Mesothelial cell of epicardium (in vitro differentiated cells): ENCODE results near the gene LRRC74A. TPM values are rescaled to one million over a fixed set of nuclear protein-coding genes. Genes with fewer than 3 reads are reported as not detected.

Source experiments
- DNase-seq, 2 experiments: peaks; one replicate each; pipeline ENCODE4 v3.0.0; 2021; ENCODE audit warnings: low spot score in 2 of 2; ENCODE audit not compliant: unreplicated experiment in 2 of 2
- H3K27ac Mint-ChIP-seq: 2 replicates; pipeline ENCODE4 v1.8.0; 2021; ENCODE audit warnings: mixed read lengths
- H3K27me3 Mint-ChIP-seq: 2 replicates; pipeline ENCODE4 v1.8.0; 2021; ENCODE audit warnings: low read depth, mixed read lengths
- H3K36me3 Mint-ChIP-seq: 2 replicates; pipeline ENCODE4 v1.8.0; 2021; ENCODE audit warnings: mixed read lengths
- H3K4me1 Mint-ChIP-seq: 2 replicates; pipeline ENCODE4 v1.8.0; 2021; ENCODE audit warnings: mixed read lengths
- H3K4me3 Mint-ChIP-seq: 2 replicates; pipeline ENCODE4 v1.8.0; 2021; ENCODE audit warnings: mild to moderate bottlenecking, moderate library complexity, mixed read lengths
- H3K9me3 Mint-ChIP-seq: 2 replicates; pipeline ENCODE4 v1.8.0; 2021; ENCODE audit warnings: mixed read lengths
- CTCF ChIP-seq: fragments of 200-600 bp; sonication (generic); IDR thresholded peaks from one replicate; pipeline ENCODE4 v1.5.0; 2021; ENCODE audit warnings: antibody characterized with exemption; ENCODE audit not compliant: unreplicated experiment
- total RNA-seq: library from RNA; stranded (reverse); gene quantifications from 3 replicates; pipeline ENCODE4 v1.2.1, GENCODE V29; 2021

Gene LRRC74A
- total RNA-seq, 1 donor from 2014 or later = not detected

- TF ChIP-seq CTCF = peak; percentile 78
- Mint-ChIP-seq H3K4me3 (no peak overlapping the region), H3K27ac (no peak overlapping the region), H3K9me3 (no peaks in the 10 kb centered on the region), H3K27me3 (peaks cover 4% of the 10 kb centered on the region), H3K4me1 (no peaks in the 10 kb centered on the region), H3K36me3 (no peaks in the 10 kb centered on the region)
- peak; percentile 50 to 78 for DNase-seq
Observed at GRCh38 chr14:76876076-76876475, 49.9 kb downstream of the LRRC74A start.

GRCh38 chr14:76877871-76878270 is 51.7 kb downstream of the LRRC74A start:
- Mint-ChIP-seq H3K27me3 (peaks cover 2% of the 10 kb centered on the region), H3K9me3 (no peaks in the 10 kb centered on the region), H3K36me3 (no peaks in the 10 kb centered on the region), H3K4me3 (no peak overlapping the region), H3K4me1 (no peaks in the 10 kb centered on the region), H3K27ac (no peak overlapping the region)
- no peak for TF ChIP-seq CTCF
- no peak for DNase-seq

DNA sequence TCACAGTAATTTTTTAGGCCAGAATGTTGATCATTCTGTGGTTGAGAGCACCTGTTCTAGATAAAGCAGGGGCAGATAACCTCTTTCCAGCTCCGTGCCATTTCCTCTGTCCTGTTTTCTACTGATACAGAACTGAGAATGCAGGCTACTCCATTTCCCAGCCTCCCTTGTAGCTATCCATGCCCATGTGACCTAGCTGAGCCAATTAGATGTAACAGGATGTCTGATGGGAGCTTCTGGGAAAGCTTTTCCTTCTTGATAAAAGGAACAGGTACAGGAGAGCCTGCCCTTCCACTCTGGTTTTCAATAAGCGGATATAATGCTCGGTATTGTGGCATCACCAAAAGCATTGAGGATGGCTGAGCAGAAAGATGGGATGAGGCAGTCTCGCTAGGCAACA is 54.2 kb downstream of the LRRC74A start:
- Mint-ChIP-seq H3K27me3 (no peaks in the 10 kb centered on the region), H3K36me3 (no peaks in the 10 kb centered on the region), H3K4me1 (no peaks in the 10 kb centered on the region), H3K27ac (no peak overlapping the region), H3K9me3 (no peaks in the 10 kb centered on the region), H3K4me3 (no peak overlapping the region)
- no peak for TF ChIP-seq CTCF
- no peak for DNase-seq

DNA sequence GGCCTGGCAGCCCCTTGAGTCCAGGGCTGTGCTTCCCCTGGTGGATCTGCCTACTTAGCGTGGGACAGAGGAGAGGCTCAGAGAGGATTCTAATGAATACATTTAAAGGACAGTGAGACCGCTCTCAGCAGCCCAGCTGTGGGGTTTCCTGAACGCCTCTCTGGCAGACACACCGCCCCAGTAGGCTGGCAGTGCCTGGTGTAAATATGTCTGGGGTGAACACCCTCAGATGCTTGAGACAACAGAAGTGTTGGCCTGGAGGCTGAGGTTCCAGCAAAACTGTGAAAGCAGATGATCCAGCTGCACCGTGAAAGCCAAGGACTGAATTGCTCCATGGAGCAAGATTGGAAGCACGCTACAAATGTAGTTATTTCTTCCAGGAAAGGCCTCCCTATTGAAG is 55.1 kb downstream of the LRRC74A start:
- no peak overlapping the region for H3K27ac Mint-ChIP-seq

GRCh38 chr14:76882651-76883050 is 56.4 kb downstream of the LRRC74A start:
- no peak for TF ChIP-seq CTCF
- DNase-seq = no peak
- no peaks in the 10 kb centered on the region for H3K36me3 Mint-ChIP-seq
- H3K27ac Mint-ChIP-seq = no peak overlapping the region
- no peaks in the 10 kb centered on the region for H3K9me3 Mint-ChIP-seq
- H3K27me3 Mint-ChIP-seq = peaks cover under 1% of the 10 kb centered on the region
- peaks cover 9% of the 10 kb centered on the region for H3K4me1 Mint-ChIP-seq
- H3K4me3 Mint-ChIP-seq = no peak overlapping the region

More for the DNA sequence above, 55.1 kb downstream of the LRRC74A start:
- Mint-ChIP-seq H3K4me3 (no peak overlapping the region), H3K36me3 (no peaks in the 10 kb centered on the region), H3K27me3 (no peaks in the 10 kb centered on the region), H3K9me3 (no peaks in the 10 kb centered on the region), H3K4me1 (peaks cover 7% of the 10 kb centered on the region)
- no peak for DNase-seq
- no peak for TF ChIP-seq CTCF

DNA sequence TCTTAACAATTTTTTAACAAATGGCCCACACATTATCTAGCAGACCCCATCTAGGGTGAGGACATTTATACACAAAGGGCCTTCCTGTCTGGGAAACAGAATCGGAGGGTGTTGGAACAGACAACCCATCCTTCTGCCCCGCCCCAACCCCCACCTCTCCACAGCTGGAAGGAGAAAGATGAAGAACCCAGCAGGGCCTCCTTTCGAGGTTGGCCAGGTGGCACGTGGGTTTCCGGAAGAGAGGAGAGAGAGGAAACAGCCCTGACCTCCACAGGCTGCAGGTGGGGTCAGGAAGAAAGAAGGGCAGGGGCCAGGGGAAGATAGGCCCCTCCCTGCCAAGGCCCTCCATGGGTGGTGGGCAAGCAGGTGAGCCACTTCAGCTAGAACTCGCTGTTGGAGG is 57.2 kb downstream of the LRRC74A start:
- peaks cover 3% of the 10 kb centered on the region for H3K27me3 Mint-ChIP-seq
- H3K27ac Mint-ChIP-seq = no peak overlapping the region
- no peak for DNase-seq
- H3K4me3 Mint-ChIP-seq = no peak overlapping the region
- peaks cover 9% of the 10 kb centered on the region for H3K4me1 Mint-ChIP-seq
- no peak for TF ChIP-seq CTCF
- H3K9me3 Mint-ChIP-seq = no peaks in the 10 kb centered on the region
- H3K36me3 Mint-ChIP-seq = no peaks in the 10 kb centered on the region
